Measurements from ENCODE around the gene NPS.

- TF ChIP-seq CTCF (IDR thresholded peaks at IDR 0.05), result no peak
- no peak for TF ChIP-seq POLR2A (IDR thresholded peaks at IDR 0.05)
Observed at GRCh38 chr10:127576051-127576450, 26.9 kb downstream of the NPS start.
